ENCODE results near the gene LRTM2. TPM values are rescaled to one million over a fixed set of nuclear protein-coding genes. Genes with fewer than 3 reads are reported as not detected.

LRTM2 gene
- total RNA-seq (2021; fragmentation: NEBNext Ultra II Directional; extraction: Animal tissue kit (Norgen Biotek cat#: 25700)), result not detected
- long read RNA-seq, result 0 reads

- TF ChIP-seq, protein P1, sequence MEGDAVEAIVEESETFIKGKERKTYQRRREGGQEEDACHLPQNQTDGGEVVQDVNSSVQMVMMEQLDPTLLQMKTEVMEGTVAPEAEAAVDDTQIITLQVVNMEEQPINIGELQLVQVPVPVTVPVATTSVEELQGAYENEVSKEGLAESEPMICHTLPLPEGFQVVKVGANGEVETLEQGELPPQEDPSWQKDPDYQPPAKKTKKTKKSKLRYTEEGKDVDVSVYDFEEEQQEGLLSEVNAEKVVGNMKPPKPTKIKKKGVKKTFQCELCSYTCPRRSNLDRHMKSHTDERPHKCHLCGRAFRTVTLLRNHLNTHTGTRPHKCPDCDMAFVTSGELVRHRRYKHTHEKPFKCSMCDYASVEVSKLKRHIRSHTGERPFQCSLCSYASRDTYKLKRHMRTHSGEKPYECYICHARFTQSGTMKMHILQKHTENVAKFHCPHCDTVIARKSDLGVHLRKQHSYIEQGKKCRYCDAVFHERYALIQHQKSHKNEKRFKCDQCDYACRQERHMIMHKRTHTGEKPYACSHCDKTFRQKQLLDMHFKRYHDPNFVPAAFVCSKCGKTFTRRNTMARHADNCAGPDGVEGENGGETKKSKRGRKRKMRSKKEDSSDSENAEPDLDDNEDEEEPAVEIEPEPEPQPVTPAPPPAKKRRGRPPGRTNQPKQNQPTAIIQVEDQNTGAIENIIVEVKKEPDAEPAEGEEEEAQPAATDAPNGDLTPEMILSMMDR (IDR thresholded peaks at IDR 0.05), result no peak
- DNase-seq, result no peak
- H3K4me1 Mint-ChIP-seq (ENCODE audit: low read depth), result no peaks in the 10 kb centered on the region
- H3K4me3 Mint-ChIP-seq, result no peak within 1 kb of the TSS
- no peak within 1 kb of the TSS for H3K27ac Mint-ChIP-seq
- H3K27me3 Mint-ChIP-seq (ENCODE audit: insufficient read depth), result peaks cover 77% of the 10 kb centered on the region
- no peaks in the 10 kb centered on the region for H3K9me3 Mint-ChIP-seq
- H3K36me3 Mint-ChIP-seq (ENCODE audit: low read depth), result no peaks in the 10 kb centered on the region
Observed at GRCh38 chr12:1820191-1820895, at the start of gene LRTM2. Gene LRTM2, plus strand, starts transcription at chr12:1820565. Its CDS starts 7,584 bp downstream, at chr12:1828149.

DNA sequence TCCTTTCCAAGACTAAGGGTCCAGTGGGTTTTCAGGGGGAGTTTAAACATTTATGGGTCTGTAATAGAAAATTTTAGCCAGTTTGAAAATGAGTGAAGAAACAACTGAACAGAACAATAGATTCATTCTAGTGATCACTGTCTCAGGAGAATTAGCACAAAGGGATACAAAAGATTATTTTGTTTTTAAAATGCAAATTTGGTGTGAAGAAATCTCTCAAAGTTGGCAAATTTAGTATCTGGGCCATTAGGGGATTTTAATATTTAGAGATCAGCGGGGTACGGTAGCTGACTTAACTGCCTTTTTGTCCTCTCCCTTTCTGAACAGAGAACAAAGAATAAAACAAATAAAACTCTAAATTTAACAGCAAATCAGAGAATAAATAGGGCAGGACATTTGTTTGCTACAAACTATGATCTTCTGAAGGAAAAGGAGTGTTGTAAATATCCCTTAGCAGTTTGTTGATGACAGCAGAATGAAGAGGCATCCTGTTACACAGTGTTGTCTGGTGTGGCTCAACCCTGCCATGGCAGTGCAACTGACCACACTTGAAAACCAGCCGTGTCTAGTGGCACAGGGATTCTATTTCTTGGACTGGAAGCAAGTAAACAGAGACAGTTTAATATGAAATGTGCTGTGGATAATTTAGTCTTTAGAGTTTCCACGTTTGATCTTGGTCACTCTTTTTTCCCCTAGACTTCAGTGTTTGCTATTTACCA is 46.3 kb upstream of the LRTM2 start:
- peak overlapping the region; percentile 59 for H3K27ac Mint-ChIP-seq
- H3K4me1 Mint-ChIP-seq (ENCODE audit: low read depth), result peaks cover 68% of the 10 kb centered on the region
- no peaks in the 10 kb centered on the region for H3K9me3 Mint-ChIP-seq
- peak; percentile 15 for DNase-seq
- no peak overlapping the region for H3K4me3 Mint-ChIP-seq
- peaks cover 5% of the 10 kb centered on the region for H3K36me3 Mint-ChIP-seq (ENCODE audit: low read depth)
- H3K27me3 Mint-ChIP-seq (ENCODE audit: insufficient read depth), result no peaks in the 10 kb centered on the region; the same call in 1 of the 2 replicates
- TF ChIP-seq, protein P1 (IDR thresholded peaks at IDR 0.05), result no peak

DNA sequence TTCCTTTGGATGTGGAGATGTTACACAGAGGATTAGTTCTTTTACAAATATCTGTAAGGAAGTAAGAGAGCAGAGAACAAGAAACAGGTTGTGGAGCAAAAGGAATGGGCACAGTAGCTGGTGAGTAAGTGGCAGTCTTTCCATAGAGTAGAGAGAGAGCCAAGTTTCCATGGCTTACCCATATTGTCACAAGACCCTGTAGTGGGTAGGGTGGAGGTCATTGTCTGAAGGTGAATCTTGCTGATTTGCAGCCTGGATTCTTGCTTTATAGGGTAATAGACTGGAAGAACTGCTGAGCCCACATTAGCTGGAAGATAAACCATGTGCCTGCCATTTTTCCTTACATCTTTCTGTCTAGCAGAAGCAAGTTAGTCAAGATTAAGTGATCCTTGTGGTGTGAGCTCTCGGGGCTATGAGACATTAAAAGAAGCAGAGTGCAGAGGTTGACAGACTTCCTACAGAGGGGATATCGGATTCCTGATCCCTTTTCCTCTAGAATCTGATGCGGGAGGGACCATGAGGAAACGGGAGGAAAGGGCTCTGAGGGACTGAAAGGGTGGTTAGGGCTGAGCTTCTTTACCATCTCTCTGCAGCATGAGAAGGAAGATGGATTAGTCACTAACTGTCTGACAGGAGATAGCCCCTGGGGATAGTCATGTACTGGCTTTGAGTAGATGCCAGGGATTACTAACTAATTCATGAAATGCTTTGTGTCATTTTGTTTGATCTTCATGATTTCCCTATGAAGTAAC is 44.0 kb upstream of the LRTM2 start:
- Mint-ChIP-seq H3K27ac (peak overlapping the region; percentile 84), H3K4me1 (ENCODE audit: low read depth) (peaks cover 76% of the 10 kb centered on the region), H3K36me3 (ENCODE audit: low read depth) (peaks cover 11% of the 10 kb centered on the region), H3K27me3 (ENCODE audit: insufficient read depth) (no peaks in the 10 kb centered on the region; the same call in 1 of the 2 replicates), H3K4me3 (peak overlapping the region; percentile 66), H3K9me3 (no peaks in the 10 kb centered on the region)
- TF ChIP-seq, protein P1 (IDR thresholded peaks at IDR 0.05), result no peak
- DNase-seq, result peak; percentile 89

- Mint-ChIP-seq H3K4me1 (ENCODE audit: low read depth) (peaks cover 86% of the 10 kb centered on the region), H3K27me3 (ENCODE audit: insufficient read depth) (no peaks in the 10 kb centered on the region; the same call in 1 of the 2 replicates), H3K4me3 (peak overlapping the region; percentile 66), H3K9me3 (no peaks in the 10 kb centered on the region), H3K27ac (peak overlapping the region; percentile 84), H3K36me3 (ENCODE audit: low read depth) (peaks cover 10% of the 10 kb centered on the region)
- DNase-seq, result peak; percentile 86
- TF ChIP-seq, protein P1 (IDR thresholded peaks at IDR 0.05), result no peak
Observed at GRCh38 chr12:1777798-1778197, 42.6 kb upstream of the LRTM2 start.

DNA sequence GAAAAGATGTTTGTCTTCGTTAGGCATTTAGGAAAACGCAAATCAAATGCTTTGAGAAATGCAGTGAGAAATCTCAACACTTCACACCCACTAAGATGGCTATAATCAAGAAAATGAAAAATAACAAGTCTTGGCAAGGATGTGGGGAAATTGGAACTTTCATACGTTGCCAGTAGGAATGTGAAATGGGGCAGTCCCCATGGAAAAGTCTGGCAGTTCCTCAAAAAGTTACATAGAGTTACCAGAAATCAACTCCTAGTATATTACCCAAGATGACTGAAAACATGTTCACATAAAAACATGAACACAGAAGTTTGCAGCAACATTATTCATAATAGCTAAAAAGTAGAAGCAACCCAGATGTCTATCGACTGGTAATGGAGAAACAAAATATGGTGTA is 41.5 kb upstream of the LRTM2 start:
- TF ChIP-seq, protein P1 (IDR thresholded peaks at IDR 0.05), result no peak
- no peak overlapping the region for H3K27ac Mint-ChIP-seq
- no peak overlapping the region for H3K4me3 Mint-ChIP-seq
- DNase-seq, result no peak
- peaks cover 6% of the 10 kb centered on the region; the same call in 1 of the 2 replicates for H3K36me3 Mint-ChIP-seq (ENCODE audit: low read depth)
- no peaks in the 10 kb centered on the region; the same call in 1 of the 2 replicates for H3K27me3 Mint-ChIP-seq (ENCODE audit: insufficient read depth)
- peaks cover 86% of the 10 kb centered on the region for H3K4me1 Mint-ChIP-seq (ENCODE audit: low read depth)
- H3K9me3 Mint-ChIP-seq, result no peaks in the 10 kb centered on the region
